ENCODE measurements around the gene MAP2.

Gene MAP2

DNA sequence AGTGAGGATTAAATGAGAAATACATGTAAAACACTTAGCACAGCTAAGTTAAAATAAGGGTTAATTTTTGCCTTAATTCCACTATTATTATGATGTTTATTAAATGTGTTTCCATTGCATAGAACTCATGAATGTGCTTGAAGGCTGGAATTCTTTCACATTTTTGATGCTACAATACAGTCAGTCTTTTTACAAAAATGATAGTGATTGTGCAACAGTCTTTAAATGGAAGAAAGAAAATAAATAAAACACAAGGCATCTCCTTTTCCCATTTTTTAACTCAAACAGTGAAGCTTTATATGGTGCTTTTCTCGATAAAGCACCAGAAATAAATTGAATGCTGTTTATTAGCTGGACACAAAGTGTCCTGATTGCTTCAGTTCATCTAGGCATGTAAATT, 123.9 kb downstream of the MAP2 start:
- no peak overlapping the region for H3K4me3 ChIP-seq (ENCODE audit: low read length)
- no peak overlapping the region for H3K23ac ChIP-seq (ENCODE audit: low read length)
- no peaks in the 10 kb centered on the region for H3K79me1 ChIP-seq (ENCODE audit: low read length)
- no peak overlapping the region for H3K56ac ChIP-seq (ENCODE audit: low read length)
- no CpG with 5 or more reads among the region's 1 CpG for WGBS (ENCODE audit: extremely low coverage, insufficient coverage, low lambda C conversion rate)
- H4K8ac ChIP-seq (ENCODE audit: low read depth, low read length) = no peak overlapping the region
- no peaks in the 10 kb centered on the region for H3K36me3 ChIP-seq (ENCODE audit: control insufficient read depth, insufficient read depth, low read length)
- no peak overlapping the region for H2BK120ac ChIP-seq (ENCODE audit: low read depth, low read length)
- H3K27me3 ChIP-seq (ENCODE audit: insufficient read depth, low read length, poor library complexity) = no peaks in the 10 kb centered on the region
- H2BK15ac ChIP-seq (replicated peaks; ENCODE audit: low read depth) = no peak overlapping the region
- H3K4ac ChIP-seq (ENCODE audit: low read depth, low read length) = no peak overlapping the region
- no peak for DNase-seq
- H3K18ac ChIP-seq (ENCODE audit: low read length) = no peak overlapping the region
- H4K5ac ChIP-seq (ENCODE audit: low read length) = no peak overlapping the region
- no peak overlapping the region for H3K27ac ChIP-seq (ENCODE audit: low read depth, low read length)
- H3K4me1 ChIP-seq (ENCODE audit: control insufficient read depth, low read depth, low read length) = no peaks in the 10 kb centered on the region
- H3K9ac ChIP-seq (ENCODE audit: low read length) = no peak overlapping the region
- H3K79me2 ChIP-seq (ENCODE audit: control insufficient read depth, insufficient read depth, low read length) = no peaks in the 10 kb centered on the region
- H3K4me2 ChIP-seq (ENCODE audit: low read length) = no peak overlapping the region
- H2BK5ac ChIP-seq (ENCODE audit: low read length) = no peak overlapping the region
- H2AK5ac ChIP-seq (ENCODE audit: low read length) = no peak overlapping the region

DNA sequence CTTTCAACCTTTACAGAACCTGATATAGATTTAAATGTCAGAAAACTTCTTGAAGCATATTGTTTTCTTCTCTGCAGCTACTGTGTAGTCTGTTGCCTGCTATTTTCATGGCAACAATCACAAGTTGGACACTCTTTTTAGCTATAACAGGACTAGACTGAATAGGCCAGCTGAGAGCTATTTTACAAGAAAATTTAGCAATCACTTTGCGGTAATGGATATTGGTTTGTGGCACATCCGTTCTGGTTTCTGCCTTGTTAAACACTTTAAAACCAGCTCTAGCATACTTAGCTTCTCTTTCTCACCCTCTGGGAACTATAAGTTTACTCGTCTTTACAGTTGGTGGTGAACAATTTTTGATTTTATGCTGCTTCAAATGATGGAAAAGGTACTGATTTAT, 125.7 kb downstream of the MAP2 start:
- no peak overlapping the region for H3K23ac ChIP-seq (ENCODE audit: low read length)
- H3K4me1 ChIP-seq (ENCODE audit: control insufficient read depth, low read depth, low read length) = no peaks in the 10 kb centered on the region
- no peak overlapping the region for H3K9ac ChIP-seq (ENCODE audit: low read length)
- H3K4ac ChIP-seq (ENCODE audit: low read depth, low read length) = no peak overlapping the region
- no peak overlapping the region for H4K8ac ChIP-seq (ENCODE audit: low read depth, low read length)
- H3K79me1 ChIP-seq (ENCODE audit: low read length) = no peaks in the 10 kb centered on the region
- no peak overlapping the region for H2BK15ac ChIP-seq (replicated peaks; ENCODE audit: low read depth)
- no peak for DNase-seq
- WGBS (ENCODE audit: extremely low coverage, insufficient coverage, low lambda C conversion rate) = no CpG with 5 or more reads among the region's 3 CpGs
- H3K36me3 ChIP-seq (ENCODE audit: control insufficient read depth, insufficient read depth, low read length) = no peaks in the 10 kb centered on the region
- no peak overlapping the region for H3K4me3 ChIP-seq (ENCODE audit: low read length)
- H3K27ac ChIP-seq (ENCODE audit: low read depth, low read length) = no peak overlapping the region
- H4K5ac ChIP-seq (ENCODE audit: low read length) = no peak overlapping the region
- no peaks in the 10 kb centered on the region for H3K79me2 ChIP-seq (ENCODE audit: control insufficient read depth, insufficient read depth, low read length)
- H3K27me3 ChIP-seq (ENCODE audit: insufficient read depth, low read length, poor library complexity) = no peaks in the 10 kb centered on the region
- H3K56ac ChIP-seq (ENCODE audit: low read length) = no peak overlapping the region
- H3K4me2 ChIP-seq (ENCODE audit: low read length) = no peak overlapping the region
- H2BK120ac ChIP-seq (ENCODE audit: low read depth, low read length) = no peak overlapping the region
- no peak overlapping the region for H3K18ac ChIP-seq (ENCODE audit: low read length)
- H2AK5ac ChIP-seq (ENCODE audit: low read length) = no peak overlapping the region
- no peak overlapping the region for H2BK5ac ChIP-seq (ENCODE audit: low read length)

DNA sequence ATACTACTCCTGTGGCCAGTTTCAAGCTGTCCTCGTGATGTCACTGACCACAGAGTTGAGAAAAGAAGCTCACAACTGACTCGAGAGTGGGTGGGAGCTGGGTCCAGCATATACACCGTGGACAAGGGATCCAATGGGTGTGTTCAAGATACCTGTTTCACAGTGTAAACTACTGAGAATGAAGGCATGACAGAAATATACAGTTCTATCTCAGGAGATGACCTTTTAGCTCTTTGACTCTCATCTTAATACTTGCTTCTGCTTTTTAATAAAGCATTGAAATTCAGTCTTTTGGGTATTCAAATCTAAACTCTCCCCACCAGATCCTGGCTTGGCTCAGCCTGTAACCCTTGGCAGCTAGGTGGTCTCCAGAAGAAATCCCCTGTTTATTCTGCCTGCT, 130.1 kb downstream of the MAP2 start:
- H3K4me1 ChIP-seq (ENCODE audit: control insufficient read depth, low read depth, low read length) = no peaks in the 10 kb centered on the region
- H3K27ac ChIP-seq (ENCODE audit: low read depth, low read length) = no peak overlapping the region
- no peaks in the 10 kb centered on the region for H3K79me1 ChIP-seq (ENCODE audit: low read length)
- H3K23ac ChIP-seq (ENCODE audit: low read length) = no peak overlapping the region
- no peak overlapping the region for H4K5ac ChIP-seq (ENCODE audit: low read length)
- no peak overlapping the region for H3K4me3 ChIP-seq (ENCODE audit: low read length)
- no peaks in the 10 kb centered on the region for H3K36me3 ChIP-seq (ENCODE audit: control insufficient read depth, insufficient read depth, low read length)
- H3K4ac ChIP-seq (ENCODE audit: low read depth, low read length) = no peak overlapping the region
- no peak overlapping the region for H3K18ac ChIP-seq (ENCODE audit: low read length)
- H3K4me2 ChIP-seq (ENCODE audit: low read length) = no peak overlapping the region
- H3K56ac ChIP-seq (ENCODE audit: low read length) = no peak overlapping the region
- H2BK15ac ChIP-seq (replicated peaks; ENCODE audit: low read depth) = no peak overlapping the region
- H3K27me3 ChIP-seq (ENCODE audit: insufficient read depth, low read length, poor library complexity) = no peaks in the 10 kb centered on the region
- no peak for DNase-seq
- no CpG with 5 or more reads among the region's 3 CpGs for WGBS (ENCODE audit: extremely low coverage, insufficient coverage, low lambda C conversion rate)
- H4K8ac ChIP-seq (ENCODE audit: low read depth, low read length) = no peak overlapping the region
- H2BK120ac ChIP-seq (ENCODE audit: low read depth, low read length) = no peak overlapping the region
- no peak overlapping the region for H2AK5ac ChIP-seq (ENCODE audit: low read length)
- no peak overlapping the region for H3K9ac ChIP-seq (ENCODE audit: low read length)
- H3K79me2 ChIP-seq (ENCODE audit: control insufficient read depth, insufficient read depth, low read length) = no peaks in the 10 kb centered on the region
- H2BK5ac ChIP-seq (ENCODE audit: low read length) = no peak overlapping the region

DNA sequence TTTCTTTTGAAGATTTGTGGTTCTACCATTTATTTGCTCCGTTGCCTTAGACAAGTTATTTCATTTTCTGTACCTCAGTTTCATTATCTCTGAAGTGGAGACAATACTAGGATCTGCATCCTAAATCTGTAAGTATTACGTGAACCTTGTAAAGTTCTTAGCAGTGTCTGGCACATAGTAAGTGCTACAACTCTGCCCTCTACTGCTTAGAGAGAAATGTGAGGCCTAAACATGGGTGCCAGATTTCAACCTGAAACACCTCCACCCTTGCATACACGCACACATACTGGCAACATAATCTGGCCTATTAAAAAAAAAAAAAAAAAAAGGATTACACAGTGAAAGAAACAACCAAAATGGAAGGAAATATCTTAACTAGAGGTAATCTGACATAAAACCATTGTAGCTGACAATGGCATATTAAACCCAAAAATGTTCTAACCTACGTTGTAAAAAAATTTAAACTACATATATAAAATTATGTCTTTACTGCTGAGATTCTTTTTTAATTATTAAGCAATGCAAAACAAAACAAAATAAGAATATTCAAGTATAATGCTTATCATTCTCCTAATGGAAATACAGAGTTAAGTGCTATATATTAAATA, 132.6 kb downstream of the MAP2 start:
- no peak overlapping the region for H3K23ac ChIP-seq (ENCODE audit: low read length)
- H3K9ac ChIP-seq (ENCODE audit: low read length) = no peak overlapping the region
- no peak overlapping the region for H2AK5ac ChIP-seq (ENCODE audit: low read length)
- H3K27me3 ChIP-seq (ENCODE audit: insufficient read depth, low read length, poor library complexity) = no peaks in the 10 kb centered on the region
- no peaks in the 10 kb centered on the region for H3K36me3 ChIP-seq (ENCODE audit: control insufficient read depth, insufficient read depth, low read length)
- no peak overlapping the region for H2BK120ac ChIP-seq (ENCODE audit: low read depth, low read length)
- no peak overlapping the region for H4K5ac ChIP-seq (ENCODE audit: low read length)
- peak; percentile 27 for DNase-seq
- H3K56ac ChIP-seq (ENCODE audit: low read length) = no peak overlapping the region
- H3K4me3 ChIP-seq (ENCODE audit: low read length) = no peak overlapping the region
- 100% methylated on average over 1 of the region's 4 CpGs for WGBS (ENCODE audit: extremely low coverage, insufficient coverage, low lambda C conversion rate)
- no peak overlapping the region for H3K27ac ChIP-seq (ENCODE audit: low read depth, low read length)
- no peak overlapping the region for H3K4me2 ChIP-seq (ENCODE audit: low read length)
- no peak overlapping the region for H3K4ac ChIP-seq (ENCODE audit: low read depth, low read length)
- H3K18ac ChIP-seq (ENCODE audit: low read length) = no peak overlapping the region
- no peak overlapping the region for H4K8ac ChIP-seq (ENCODE audit: low read depth, low read length)
- H3K4me1 ChIP-seq (ENCODE audit: control insufficient read depth, low read depth, low read length) = no peaks in the 10 kb centered on the region
- H3K79me1 ChIP-seq (ENCODE audit: low read length) = no peaks in the 10 kb centered on the region
- H2BK5ac ChIP-seq (ENCODE audit: low read length) = no peak overlapping the region
- no peaks in the 10 kb centered on the region for H3K79me2 ChIP-seq (ENCODE audit: control insufficient read depth, insufficient read depth, low read length)
- H2BK15ac ChIP-seq (replicated peaks; ENCODE audit: low read depth) = no peak overlapping the region

DNA sequence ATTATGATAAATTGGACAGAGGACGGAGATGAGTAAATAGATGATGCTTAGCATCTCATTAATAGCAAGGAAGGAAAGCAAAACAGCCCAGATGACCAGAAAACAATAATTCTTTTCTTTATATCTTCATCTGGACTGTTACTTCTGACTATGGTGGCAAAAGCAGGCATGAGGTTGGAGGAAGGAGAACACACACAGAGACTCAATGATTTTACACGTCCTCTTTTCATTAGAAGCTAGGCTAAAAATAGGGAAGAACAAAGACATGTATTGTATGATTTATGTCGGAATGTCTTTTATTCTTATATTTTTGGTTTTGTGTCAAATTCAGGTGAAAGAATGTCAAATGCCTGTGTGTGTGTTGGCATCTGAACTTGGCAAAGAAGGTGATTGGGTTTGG, 137.1 kb downstream of the MAP2 start:
- Histone ChIP-seq H3K4me3 (ENCODE audit: low read length) (no peak overlapping the region), H4K8ac (ENCODE audit: low read depth, low read length) (no peak overlapping the region), H3K4me1 (ENCODE audit: control insufficient read depth, low read depth, low read length) (no peaks in the 10 kb centered on the region), H2BK15ac (replicated peaks; ENCODE audit: low read depth) (no peak overlapping the region), H3K79me2 (ENCODE audit: control insufficient read depth, insufficient read depth, low read length) (no peaks in the 10 kb centered on the region), H2BK120ac (ENCODE audit: low read depth, low read length) (no peak overlapping the region), H3K9ac (ENCODE audit: low read length) (no peak overlapping the region), H3K18ac (ENCODE audit: low read length) (no peak overlapping the region), H3K4ac (ENCODE audit: low read depth, low read length) (no peak overlapping the region), H3K56ac (ENCODE audit: low read length) (no peak overlapping the region), H4K5ac (ENCODE audit: low read length) (no peak overlapping the region), H3K4me2 (ENCODE audit: low read length) (no peak overlapping the region), H3K27me3 (ENCODE audit: insufficient read depth, low read length, poor library complexity) (no peaks in the 10 kb centered on the region), H3K79me1 (ENCODE audit: low read length) (no peaks in the 10 kb centered on the region), H3K27ac (ENCODE audit: low read depth, low read length) (no peak overlapping the region), H3K36me3 (ENCODE audit: control insufficient read depth, insufficient read depth, low read length) (no peaks in the 10 kb centered on the region), H3K23ac (ENCODE audit: low read length) (no peak overlapping the region), H2AK5ac (ENCODE audit: low read length) (no peak overlapping the region), H2BK5ac (ENCODE audit: low read length) (no peak overlapping the region)
- DNase-seq = no peak
- no CpG with 5 or more reads among the region's 3 CpGs for whole genome bisulfite sequencing (ENCODE audit: extremely low coverage, insufficient coverage, low lambda C conversion rate)

DNA sequence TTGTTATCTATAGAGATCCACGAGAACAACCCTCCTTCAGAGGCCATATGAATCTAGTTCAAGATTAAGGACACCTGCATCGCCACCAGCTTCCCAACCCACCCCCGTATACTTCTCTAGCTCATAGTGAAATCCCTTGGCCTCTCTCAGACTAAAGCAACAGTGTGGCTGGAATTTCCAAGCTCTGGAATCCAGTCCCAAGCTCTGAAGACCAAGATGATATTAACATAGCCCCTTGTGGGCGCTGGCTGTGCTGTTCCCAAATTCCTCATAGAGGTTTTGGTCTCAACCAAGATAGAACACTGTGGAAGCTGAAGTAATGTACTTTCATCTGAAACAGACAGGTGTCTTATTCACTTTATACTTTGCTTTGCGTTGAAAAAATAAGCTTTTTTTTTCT, 139.6 kb downstream of the MAP2 start:
- Histone ChIP-seq H2BK5ac (ENCODE audit: low read length) (no peak overlapping the region), H4K5ac (ENCODE audit: low read length) (no peak overlapping the region), H3K23ac (ENCODE audit: low read length) (no peak overlapping the region), H3K9ac (ENCODE audit: low read length) (no peak overlapping the region), H3K79me1 (ENCODE audit: low read length) (no peaks in the 10 kb centered on the region), H3K4me1 (ENCODE audit: control insufficient read depth, low read depth, low read length) (no peaks in the 10 kb centered on the region), H3K4ac (ENCODE audit: low read depth, low read length) (no peak overlapping the region), H3K79me2 (ENCODE audit: control insufficient read depth, insufficient read depth, low read length) (no peaks in the 10 kb centered on the region), H3K18ac (ENCODE audit: low read length) (no peak overlapping the region), H4K8ac (ENCODE audit: low read depth, low read length) (no peak overlapping the region), H2BK120ac (ENCODE audit: low read depth, low read length) (no peak overlapping the region), H3K27me3 (ENCODE audit: insufficient read depth, low read length, poor library complexity) (no peaks in the 10 kb centered on the region), H3K4me2 (ENCODE audit: low read length) (no peak overlapping the region), H3K56ac (ENCODE audit: low read length) (no peak overlapping the region), H3K36me3 (ENCODE audit: control insufficient read depth, insufficient read depth, low read length) (no peaks in the 10 kb centered on the region), H2BK15ac (replicated peaks; ENCODE audit: low read depth) (no peak overlapping the region), H3K27ac (ENCODE audit: low read depth, low read length) (no peak overlapping the region), H3K4me3 (ENCODE audit: low read length) (no peak overlapping the region), H2AK5ac (ENCODE audit: low read length) (no peak overlapping the region)
- no CpG with 5 or more reads among the region's 5 CpGs for WGBS (ENCODE audit: extremely low coverage, insufficient coverage, low lambda C conversion rate)
- DNase-seq = no peak

All from mesendoderm (in vitro differentiated cells).